ENCODE measurements around the gene CBX6.
A peak's percentile ranks its signal among the peaks of the same experiment; 100 is the strongest.

CBX6 gene

DNA sequence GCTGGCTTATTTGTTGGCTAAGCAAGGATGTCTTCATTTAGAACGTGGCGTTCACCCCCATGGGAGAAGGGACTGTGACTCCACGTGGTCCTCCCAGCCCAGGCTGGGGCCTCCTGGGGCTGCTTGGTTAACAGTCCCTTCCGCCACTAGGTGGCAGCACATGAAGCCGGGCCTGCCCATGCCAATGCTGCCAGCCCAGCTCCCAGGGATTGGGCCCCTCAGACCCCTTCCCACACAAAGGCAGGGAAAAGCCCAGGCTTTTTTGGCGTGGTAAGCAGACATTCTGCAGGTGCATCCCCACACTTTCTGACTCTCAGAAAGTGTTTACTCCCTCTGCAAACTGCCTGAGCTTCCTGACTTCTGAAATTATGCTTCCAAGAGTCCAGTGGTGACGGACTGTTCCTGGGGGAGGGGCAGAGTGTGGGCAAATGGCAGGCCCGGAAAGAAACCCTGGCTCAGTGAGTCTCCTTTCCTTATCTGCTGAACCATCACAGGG is 3.1 kb downstream of the CBX6 start:
- Histone ChIP-seq H3K36me3 (ENCODE audit: control insufficient read depth in 2 of 2, insufficient read depth in 1 of 2, low read length in 2 of 2) (peaks cover 13 to 60% of the 10 kb centered on the region in 2 experiments), H3K4me1 (ENCODE audit: control insufficient read depth, insufficient read depth, low read length) (peaks cover 15% of the 10 kb centered on the region), H3K4me3 (ENCODE audit: low read depth, low read length) (no peak overlapping the region), H3K27ac (ENCODE audit: extremely low read depth, low read depth, low read length) (no peak overlapping the region), H3K9me3 (ENCODE audit: control insufficient read depth, insufficient read depth, low read depth, low read length) (no peaks in the 10 kb centered on the region)
- ChIA-PET CTCF (interaction anchor here (0.6 to 5.1 kb wide), 45 partner anchors 8 to 1412 kb away, joined by 3 to 128 read pairs (median 5); partner anchors contain the start of gene APOBEC3B), POLR2A (interaction anchor here (1.1 to 2.2 kb wide), 2 partner anchors 26 to 100 kb away, joined by 4 to 6 read pairs; no protein-coding TSS in a partner anchor)
- TF ChIP-seq ZNF155 (tag by site-specific recombination; IDR thresholded peaks at IDR 0.05) (no peak), ZNF654 (tag by site-specific recombination; IDR thresholded peaks at IDR 0.05; ENCODE audit: low read depth) (peak; percentile 52), ZNF175 (tag by site-specific recombination; IDR thresholded peaks at IDR 0.05) (no peak), ZNF350 (tag by site-specific recombination; IDR thresholded peaks at IDR 0.05) (no peak), ZFP41 (tag by site-specific recombination; IDR thresholded peaks at IDR 0.05; ENCODE audit: borderline replicate concordance) (no peak), ZNF114 (tag by site-specific recombination; IDR thresholded peaks at IDR 0.05) (no peak), EGR2 (tag by site-specific recombination; IDR thresholded peaks at IDR 0.05; ENCODE audit: low read depth) (0 out of 2 replicates have a peak, but pooled peaks have one; percentile 5), ZNF843 (tag by site-specific recombination; IDR thresholded peaks at IDR 0.05) (no peak), IKZF3 (tag by site-specific recombination; IDR thresholded peaks at IDR 0.05) (peak; percentile 89), ZNF561 (tag by site-specific recombination; IDR thresholded peaks at IDR 0.05; ENCODE audit: borderline replicate concordance) (no peak), ZBTB48 (tag by site-specific recombination; IDR thresholded peaks at IDR 0.05) (0 out of 2 replicates have a peak, but pooled peaks have one; percentile 21), ZNF514 (tag by site-specific recombination; IDR thresholded peaks at IDR 0.05) (no peak), ZNF394 (tag by site-specific recombination; IDR thresholded peaks at IDR 0.05; ENCODE audit: borderline replicate concordance) (no peak), ZNF311 (tag by site-specific recombination; IDR thresholded peaks at IDR 0.05; ENCODE audit: borderline replicate concordance) (no peak), ZNF549 (tag by site-specific recombination; IDR thresholded peaks at IDR 0.05) (no peak), ZNF610 (tag by site-specific recombination; IDR thresholded peaks at IDR 0.05; ENCODE audit: borderline replicate concordance) (no peak), REPIN1 (tag by site-specific recombination; IDR thresholded peaks at IDR 0.05; ENCODE audit: low read depth) (no peak), ZNF777 (tag by site-specific recombination; IDR thresholded peaks at IDR 0.05; ENCODE audit: borderline replicate concordance) (no peak), GLI4 (tag by site-specific recombination; IDR thresholded peaks at IDR 0.05) (no peak), KLF1 (tag by site-specific recombination; IDR thresholded peaks at IDR 0.05) (no peak), ZNF785 (tag by site-specific recombination; IDR thresholded peaks at IDR 0.05) (no peak; the same call in 1 of the 2 replicates), ZNF596 (tag by site-specific recombination; IDR thresholded peaks at IDR 0.05) (no peak), RBAK (tag by site-specific recombination; IDR thresholded peaks at IDR 0.05) (no peak), BCL6B (tag by site-specific recombination; IDR thresholded peaks at IDR 0.05) (no peak), WT1 (tag by site-specific recombination; IDR thresholded peaks at IDR 0.05) (no peak), BCL11B (tag by site-specific recombination; IDR thresholded peaks at IDR 0.05; ENCODE audit: low read depth) (no peak), ZNF391 (tag by site-specific recombination; IDR thresholded peaks at IDR 0.05; ENCODE audit: borderline replicate concordance, low read depth) (no peak), ZNF776 (tag by site-specific recombination; IDR thresholded peaks at IDR 0.05; ENCODE audit: borderline replicate concordance) (no peak), FEZF1 (tag by site-specific recombination; IDR thresholded peaks at IDR 0.05) (no peak), ZNF629 (tag by site-specific recombination; IDR thresholded peaks at IDR 0.05) (no peak), ZBTB1 (tag by site-specific recombination; IDR thresholded peaks at IDR 0.05) (no peak), ZBTB17 (tag by site-specific recombination; IDR thresholded peaks at IDR 0.05) (0 out of 2 replicates have a peak, but pooled peaks have one; percentile 12), ZNF184 (tag by site-specific recombination; IDR thresholded peaks at IDR 0.05) (no peak), ZNF138 (tag by site-specific recombination; IDR thresholded peaks at IDR 0.05; ENCODE audit: borderline replicate concordance) (no peak), HOXD13 (CRISPR knock-in tag; IDR thresholded peaks at IDR 0.05; ENCODE audit: borderline replicate concordance) (no peak), ZNF169 (tag by site-specific recombination; IDR thresholded peaks at IDR 0.05) (no peak)
- TF ChIP-seq, protein P1, sequence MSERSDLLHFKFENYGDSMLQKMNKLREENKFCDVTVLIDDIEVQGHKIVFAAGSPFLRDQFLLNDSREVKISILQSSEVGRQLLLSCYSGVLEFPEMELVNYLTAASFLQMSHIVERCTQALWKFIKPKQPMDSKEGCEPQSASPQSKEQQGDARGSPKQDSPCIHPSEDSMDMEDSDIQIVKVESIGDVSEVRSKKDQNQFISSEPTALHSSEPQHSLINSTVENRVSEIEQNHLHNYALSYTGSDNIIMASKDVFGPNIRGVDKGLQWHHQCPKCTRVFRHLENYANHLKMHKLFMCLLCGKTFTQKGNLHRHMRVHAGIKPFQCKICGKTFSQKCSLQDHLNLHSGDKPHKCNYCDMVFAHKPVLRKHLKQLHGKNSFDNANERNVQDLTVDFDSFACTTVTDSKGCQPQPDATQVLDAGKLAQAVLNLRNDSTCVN (tag by site-specific recombination; optimal IDR thresholded peaks at IDR 0.05): no peak
- TF ChIP-seq, protein P2, sequence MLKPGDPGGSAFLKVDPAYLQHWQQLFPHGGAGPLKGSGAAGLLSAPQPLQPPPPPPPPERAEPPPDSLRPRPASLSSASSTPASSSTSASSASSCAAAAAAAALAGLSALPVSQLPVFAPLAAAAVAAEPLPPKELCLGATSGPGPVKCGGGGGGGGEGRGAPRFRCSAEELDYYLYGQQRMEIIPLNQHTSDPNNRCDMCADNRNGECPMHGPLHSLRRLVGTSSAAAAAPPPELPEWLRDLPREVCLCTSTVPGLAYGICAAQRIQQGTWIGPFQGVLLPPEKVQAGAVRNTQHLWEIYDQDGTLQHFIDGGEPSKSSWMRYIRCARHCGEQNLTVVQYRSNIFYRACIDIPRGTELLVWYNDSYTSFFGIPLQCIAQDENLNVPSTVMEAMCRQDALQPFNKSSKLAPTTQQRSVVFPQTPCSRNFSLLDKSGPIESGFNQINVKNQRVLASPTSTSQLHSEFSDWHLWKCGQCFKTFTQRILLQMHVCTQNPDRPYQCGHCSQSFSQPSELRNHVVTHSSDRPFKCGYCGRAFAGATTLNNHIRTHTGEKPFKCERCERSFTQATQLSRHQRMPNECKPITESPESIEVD (tag by site-specific recombination; IDR thresholded peaks at IDR 0.05): no peak

Measured in HEK293 (cell line).